Ascending aorta (tissue), 2 donors: ENCODE results near the gene SOX9. TPM values are rescaled to one million over a fixed set of nuclear protein-coding genes. Genes with fewer than 3 reads are reported as not detected.
"Not testable (repeated sequence)": the region's sequence is repeated elsewhere in the genome, so short reads cannot be mapped to it uniquely, and the experiment has no call there.

Source experiments
- DNase-seq, 2 donors: peaks; one replicate each; pipeline ENCODE4 v3.0.0-alpha.2; 2019; ENCODE audit warnings: low spot score in 2 of 2
- H3K27ac ChIP-seq, 2 donors: fragments of 200-600 bp; sonication (generic); one replicate each; pipeline ENCODE4 v1.5.1; 2016 to 2017; ENCODE audit warnings: mild to moderate bottlenecking in 1 of 2
- H3K27me3 ChIP-seq: fragments of 200-600 bp; sonication (generic); one replicate; pipeline ENCODE4 v1.5.1; 2017
- H3K36me3 ChIP-seq, 2 donors: fragments of 200-600 bp; sonication (generic); one replicate each; pipeline ENCODE4 v1.5.1; 2016
- H3K4me1 ChIP-seq, 2 donors: fragments of 200-600 bp; sonication (generic); one replicate each; pipeline ENCODE4 v1.5.1; 2016 to 2017; ENCODE audit warnings: mild to moderate bottlenecking in 1 of 2
- H3K4me3 ChIP-seq, 2 donors: fragments of 200-600 bp; sonication (generic); one replicate each; pipeline ENCODE4 v1.5.1; 2016 to 2017; ENCODE audit warnings: mild to moderate bottlenecking in 1 of 2
- H3K9me3 ChIP-seq, 2 donors: fragments of 200-600 bp; sonication (generic); one replicate each; pipeline ENCODE4 v1.5.1; 2016
- CTCF ChIP-seq, 3 experiments: fragments of 200-600 bp in 2 of 3; fragments of 450-650 bp in 1 of 3; sonication (generic) in 2 of 3; IDR thresholded peaks; one replicate each; pipeline ENCODE4 v1.5.1; 2016 to 2019; ENCODE audit warnings: antibody characterized with exemption in 3 of 3, mild to moderate bottlenecking in 1 of 3, moderate library complexity in 1 of 3
- intact Hi-C: fragments of 100-400 bp; cut with DNase I; formaldehyde crosslinking; loops from one replicate; pipeline ENCODE4 v1.15.1; 2023
- total RNA-seq: library from RNA; depleted of rRNA; stranded (reverse); fragments of >200 nt; gene quantifications from one replicate; pipeline ENCODE4 v1.1.0, GENCODE V29; 2016

The SOX9 gene
- total RNA-seq, 1 donor from 2014 or later: 2.4 TPM

- no peak overlapping the region for H3K4me3 ChIP-seq
- H3K4me1 ChIP-seq: no peaks in the 10 kb centered on the region
- no peak overlapping the region for H3K27ac ChIP-seq
- H3K36me3 ChIP-seq: no peaks in the 10 kb centered on the region
- TF ChIP-seq CTCF (IDR thresholded peaks at IDR 0.05): no peak
- intact Hi-C loops: no loop called here
- H3K9me3 ChIP-seq: no peaks in the 10 kb centered on the region
- no peaks in the 10 kb centered on the region for H3K27me3 ChIP-seq
- no peak for DNase-seq
Measured at GRCh38 chr17:72110942-72111318, 9.9 kb upstream of the SOX9 start.

- H3K4me3 ChIP-seq: no peak overlapping the region
- no peak for TF ChIP-seq CTCF (IDR thresholded peaks at IDR 0.05)
- no peak overlapping the region for H3K27ac ChIP-seq
- DNase-seq: no peak
- H3K27me3 ChIP-seq: no peaks in the 10 kb centered on the region
- no peaks in the 10 kb centered on the region for H3K36me3 ChIP-seq
- intact Hi-C loops: no loop called here
- no peaks in the 10 kb centered on the region for H3K4me1 ChIP-seq
- no peaks in the 10 kb centered on the region for H3K9me3 ChIP-seq
Measured at GRCh38 chr17:72111336-72111923, 9.4 kb upstream of the SOX9 start.

- H3K4me3 ChIP-seq, DNase-seq, H3K36me3 ChIP-seq, H3K27me3 ChIP-seq, H3K4me1 ChIP-seq, H3K9me3 ChIP-seq, H3K27ac ChIP-seq, intact Hi-C loops: not testable (repeated sequence)
Measured at GRCh38 chr17:72111926-72112325, 8.9 kb upstream of the SOX9 start.

GRCh38 chr17:72113751-72114150 lies 7.1 kb upstream of the SOX9 start:
- Histone ChIP-seq H3K4me1 (peaks cover 2 to 9% of the 10 kb centered on the region in 2 donors), H3K27me3 (peaks cover 8% of the 10 kb centered on the region), H3K27ac (no peak overlapping the region), H3K4me3 (no peak overlapping the region), H3K36me3 (no peaks in the 10 kb centered on the region), H3K9me3 (no peaks in the 10 kb centered on the region)
- intact Hi-C loops: no loop called here
- DNase-seq: no peak
- no peak for TF ChIP-seq CTCF (IDR thresholded peaks at IDR 0.05)

GRCh38 chr17:72115781-72116525 lies 4.9 kb upstream of the SOX9 start:
- Histone ChIP-seq H3K27me3 (peaks cover 8% of the 10 kb centered on the region), H3K9me3 (no peaks in the 10 kb centered on the region), H3K36me3 (no peaks in the 10 kb centered on the region), H3K4me3 (no peak overlapping the region), H3K27ac (no peak overlapping the region), H3K4me1 (peaks cover 2 to 16% of the 10 kb centered on the region in 2 donors)
- intact Hi-C loops: no loop called here
- TF ChIP-seq CTCF (IDR thresholded peaks at IDR 0.05): no peak
- DNase-seq: no peak

- Histone ChIP-seq H3K4me1 (peaks cover 2 to 24% of the 10 kb centered on the region in 2 donors), H3K36me3 (no peaks in the 10 kb centered on the region), H3K27ac (no peak overlapping the region), H3K4me3 (peak overlapping the region; percentile 42 to 45), H3K27me3 (peaks cover 14% of the 10 kb centered on the region), H3K9me3 (no peaks in the 10 kb centered on the region)
- TF ChIP-seq CTCF (IDR thresholded peaks at IDR 0.05): no peak
- intact Hi-C loops: no loop called here
- no peak for DNase-seq
Measured at GRCh38 chr17:72116661-72117521, 3.9 kb upstream of the SOX9 start.
